Retina (tissue), 1 donor: ENCODE measurements around the gene FBXO34.
"Not testable (repeated sequence)": the region's sequence is repeated elsewhere in the genome, so short reads cannot be mapped to it uniquely, and the experiment has no call there.

Experiments
- DNase-seq: peaks from one replicate; pipeline ENCODE4 v3.0.0-alpha.2; 2016

FBXO34 gene

DNA sequence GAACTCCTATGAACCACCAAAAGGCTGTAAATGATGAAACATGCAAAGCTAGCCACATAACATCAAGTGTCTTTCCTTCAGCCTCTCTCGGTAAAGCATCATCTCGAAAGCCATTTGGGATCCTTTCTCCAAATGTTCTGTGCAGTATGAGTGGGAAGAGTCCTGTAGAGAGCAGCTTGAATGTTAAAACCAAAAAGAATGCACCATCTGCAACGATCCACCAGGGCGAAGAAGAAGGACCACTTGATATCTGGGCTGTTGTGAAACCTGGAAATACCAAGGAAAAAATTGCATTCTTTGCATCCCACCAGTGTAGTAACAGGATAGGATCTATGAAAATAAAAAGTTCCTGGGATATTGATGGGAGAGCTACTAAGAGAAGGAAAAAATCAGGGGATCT, 79.2 kb downstream of the FBXO34 start:
- DNase-seq = no peak

DNA sequence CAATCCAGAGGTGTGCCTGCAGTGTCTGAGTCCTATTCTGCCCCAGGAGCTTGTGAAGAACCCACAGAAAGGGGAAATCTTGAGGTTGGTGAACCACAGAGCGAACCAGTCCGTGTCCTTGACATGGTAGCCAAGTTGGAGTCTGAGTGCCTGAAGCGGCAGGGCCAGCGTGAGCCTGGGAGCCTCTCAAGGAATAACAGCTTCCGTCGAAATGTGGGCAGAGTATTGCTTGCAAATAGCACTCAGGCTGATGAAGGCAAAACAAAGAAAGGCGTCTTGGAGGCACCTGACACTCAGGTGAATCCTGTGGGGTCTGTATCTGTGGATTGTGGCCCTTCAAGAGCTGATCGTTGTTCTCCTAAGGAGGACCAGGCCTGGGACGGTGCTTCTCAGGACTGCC, 79.9 kb downstream of the FBXO34 start:
- DNase-seq = no peak

- DNase-seq = no peak
These were observed 81.0 kb downstream of the FBXO34 start for GRCh38 chr14:55352201-55352600.

- no peak for DNase-seq
These were observed 82.7 kb downstream of the FBXO34 start for GRCh38 chr14:55353686-55354467.

GRCh38 chr14:55354500-55354899, 83.3 kb downstream of the FBXO34 start:
- DNase-seq = peak; percentile 43

DNA sequence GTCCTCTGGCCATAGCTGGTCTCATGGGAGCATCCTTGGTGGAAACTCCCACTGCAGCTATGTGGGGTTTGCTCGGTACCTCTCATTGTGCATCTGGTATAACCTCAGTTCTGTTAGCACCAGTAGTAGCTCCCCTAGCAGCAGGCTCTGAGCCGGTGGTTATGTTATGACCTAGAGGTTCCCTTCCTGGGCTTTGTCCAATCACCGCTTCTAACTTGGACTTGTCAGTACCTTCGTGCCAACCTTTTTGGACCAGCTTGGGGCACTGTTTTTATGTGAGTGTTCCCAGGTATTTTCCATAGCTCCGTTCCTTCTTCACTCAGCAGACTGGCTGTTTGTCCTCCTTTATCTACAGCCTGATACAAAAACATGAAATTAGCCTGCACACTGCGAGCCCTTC, 84.7 kb downstream of the FBXO34 start:
- DNase-seq = no peak

GRCh38 chr14:55356913-55357312, 85.7 kb downstream of the FBXO34 start:
- no peak for DNase-seq

GRCh38 chr14:55359307-55359706, 88.1 kb downstream of the FBXO34 start:
- no peak for DNase-seq

DNA sequence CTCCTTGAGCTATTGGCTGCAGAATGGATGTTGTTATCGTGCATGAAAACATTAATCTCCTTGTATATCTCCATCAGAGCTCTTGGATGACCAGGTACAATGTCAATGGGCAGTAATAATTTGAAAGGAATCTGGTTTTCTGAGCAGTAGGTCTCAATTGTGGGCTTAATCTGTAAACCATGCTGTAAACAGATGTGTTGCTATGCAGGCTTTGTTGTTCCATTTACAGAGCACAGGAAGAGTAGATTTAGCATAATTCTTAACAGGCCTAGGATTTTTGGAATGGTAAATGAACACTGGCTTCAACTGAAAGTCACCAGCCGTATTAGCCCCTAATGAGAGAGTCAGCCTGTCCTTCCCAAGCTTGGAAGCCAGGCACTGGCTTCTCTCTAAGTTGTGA, 90.0 kb downstream of the FBXO34 start:
- DNase-seq = no peak

DNA sequence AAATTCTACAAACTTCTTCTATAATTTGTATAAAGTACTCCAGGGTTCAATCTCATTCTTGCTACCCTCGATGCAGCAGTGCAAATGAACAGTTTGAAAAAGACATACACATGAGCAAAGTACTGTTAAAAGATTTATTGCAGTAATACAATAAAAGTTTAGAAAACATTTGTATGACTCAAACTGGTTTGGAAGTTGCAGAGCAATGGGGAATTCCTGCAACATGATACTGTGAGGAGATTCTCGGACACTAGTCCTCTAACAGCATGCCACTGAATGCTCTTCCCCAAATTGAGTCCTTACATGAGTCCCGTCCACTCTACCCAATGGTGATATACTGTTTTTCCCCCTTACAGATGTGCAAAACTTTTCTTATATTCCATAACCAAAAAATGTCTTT, 95.0 kb downstream of the FBXO34 start:
- DNase-seq = no peak

DNA sequence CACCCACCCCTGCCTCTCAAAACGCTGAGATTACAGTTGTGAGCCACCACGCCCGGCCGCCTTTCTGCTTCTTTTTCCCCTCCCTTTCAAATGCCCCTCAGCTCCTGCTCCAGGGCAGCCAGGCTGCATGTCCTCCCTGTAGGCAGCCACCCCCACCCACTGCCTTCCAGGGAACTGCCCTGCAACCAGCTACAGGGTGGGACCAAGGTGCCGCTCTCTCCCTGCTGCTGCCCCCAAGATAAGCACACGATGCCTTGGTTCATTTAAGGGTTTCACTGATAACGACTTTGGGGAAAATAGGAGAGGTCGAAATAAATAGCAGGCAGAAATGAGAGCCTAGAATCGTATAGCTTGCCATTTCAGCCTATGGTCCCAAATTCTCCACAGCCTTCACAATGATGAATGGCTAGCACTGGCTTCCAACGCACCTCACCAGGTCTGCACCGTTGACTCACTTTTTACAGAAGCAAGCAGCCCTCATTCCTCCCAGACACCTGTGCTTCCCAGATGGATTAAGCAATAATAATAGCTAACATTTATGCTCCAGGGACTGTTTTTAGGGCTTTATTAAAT, 99.7 kb downstream of the FBXO34 start:
- no peak for DNase-seq

GRCh38 chr14:55372423-55372822, 101.2 kb downstream of the FBXO34 start:
- DNase-seq = no peak

DNA sequence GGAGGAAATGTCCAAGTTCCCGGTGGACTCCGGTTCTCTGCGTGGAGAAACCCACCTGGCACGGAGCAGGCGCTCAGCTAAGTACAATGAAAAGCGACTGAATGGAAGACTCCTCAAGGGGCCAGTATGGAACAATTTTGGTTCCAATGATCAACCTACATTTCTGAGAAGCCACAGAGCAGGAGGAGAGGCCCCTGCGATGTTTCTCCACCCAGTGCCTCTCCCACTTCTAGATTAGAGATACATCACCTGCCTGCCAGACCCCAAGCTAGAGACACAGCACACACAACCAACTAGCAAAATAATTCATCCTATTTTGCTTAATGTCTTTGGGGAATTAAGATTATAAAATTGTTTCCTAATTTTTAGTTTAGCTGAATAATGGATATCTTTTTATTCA, 101.6 kb downstream of the FBXO34 start:
- DNase-seq = no peak

- DNase-seq = no peak
These were observed 102.8 kb downstream of the FBXO34 start for GRCh38 chr14:55373784-55374705.

DNA sequence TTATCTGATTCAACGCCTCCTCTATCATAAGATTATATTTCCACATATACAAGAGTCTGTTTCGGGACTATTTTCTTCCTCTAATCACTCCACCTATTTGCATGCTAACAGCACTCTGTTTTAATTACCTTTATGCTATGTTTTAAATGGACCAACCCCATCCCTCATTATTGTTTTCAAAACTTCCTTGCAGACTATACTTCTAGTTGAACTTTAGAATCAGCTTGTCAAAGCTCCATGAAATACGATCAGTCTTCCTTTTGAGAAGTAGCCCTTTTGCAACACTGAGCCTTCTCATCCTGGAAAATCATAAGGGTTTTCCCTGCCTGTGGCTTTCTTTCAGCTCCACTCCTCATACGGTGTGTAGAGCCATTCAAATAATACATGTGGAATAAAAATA, 103.5 kb downstream of the FBXO34 start:
- DNase-seq = no peak

- DNase-seq = no peak
These were observed 106.0 kb downstream of the FBXO34 start for GRCh38 chr14:55377236-55377635.

GRCh38 chr14:55381040-55381439, 109.8 kb downstream of the FBXO34 start:
- DNase-seq = no peak

GRCh38 chr14:55381561-55381960, 110.3 kb downstream of the FBXO34 start:
- no peak for DNase-seq

DNA sequence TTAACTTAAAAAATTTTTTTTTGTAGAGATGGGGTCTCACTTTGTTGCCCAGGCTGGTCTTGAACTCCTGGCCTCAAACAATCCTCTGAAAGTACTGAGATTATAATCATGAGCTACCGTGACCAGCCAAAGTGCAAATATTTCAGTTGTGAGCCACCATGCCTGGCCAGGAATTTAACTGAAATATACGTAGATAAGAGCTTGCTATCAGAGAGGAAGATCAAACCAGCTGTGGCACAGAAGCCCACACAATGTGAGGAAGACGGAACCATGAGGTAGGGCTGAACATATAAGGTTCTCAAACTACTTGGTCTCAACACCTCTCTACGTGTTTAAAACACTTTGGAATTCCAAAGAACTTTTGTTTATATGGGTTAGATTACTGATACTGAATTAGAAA, 111.3 kb downstream of the FBXO34 start:
- DNase-seq = no peak

DNA sequence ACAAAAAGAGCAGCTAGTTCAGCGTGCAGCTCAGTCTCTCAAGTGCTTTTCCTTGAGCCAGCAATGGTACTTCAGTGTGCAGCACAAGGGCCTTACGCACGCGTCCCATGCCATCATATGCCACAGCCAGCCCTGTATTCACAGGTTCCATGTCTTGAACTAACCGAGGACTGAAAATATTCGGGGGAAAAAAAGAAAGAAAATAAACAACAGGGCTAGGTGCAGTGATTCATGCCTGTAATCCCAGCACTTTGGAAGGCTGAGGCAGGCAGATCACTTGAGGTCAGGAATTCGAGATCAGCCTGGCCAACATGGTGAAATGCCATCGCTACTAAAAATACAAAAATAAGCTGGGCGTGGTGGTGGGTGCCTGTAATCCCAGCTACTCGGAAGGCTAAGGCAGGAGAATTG, 111.8 kb downstream of the FBXO34 start:
- not testable (repeated sequence) for DNase-seq

DNA sequence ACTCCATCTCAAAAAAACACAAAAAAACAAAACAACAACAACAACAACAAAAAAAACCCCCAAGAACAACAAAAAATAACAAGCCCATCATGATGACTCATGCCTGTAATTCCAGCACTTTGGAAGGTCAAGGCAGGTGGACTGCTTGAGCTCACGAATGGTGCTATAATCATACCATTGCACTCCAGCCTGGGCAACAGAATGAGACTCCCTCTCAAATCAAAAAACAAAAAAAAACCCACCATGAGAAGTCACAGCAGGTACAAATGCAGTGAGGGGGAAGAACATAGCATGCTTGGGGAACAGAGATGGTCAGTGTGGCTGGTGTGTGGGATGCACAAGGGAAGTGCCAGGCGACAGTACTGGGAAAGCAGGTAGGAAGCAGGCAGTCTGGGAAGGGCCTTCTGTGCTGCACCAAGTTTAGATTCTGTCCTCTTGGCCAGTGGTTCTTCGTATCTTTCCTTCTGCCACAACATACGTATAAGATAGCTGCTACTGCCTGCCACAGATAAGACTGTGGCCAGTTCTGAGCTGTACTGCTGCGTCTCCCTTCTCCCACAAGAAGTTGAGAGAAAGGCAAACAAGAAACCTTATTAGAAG, 112.4 kb downstream of the FBXO34 start:
- no peak for DNase-seq

- no peak for DNase-seq
These were observed 113.3 kb downstream of the FBXO34 start for GRCh38 chr14:55384536-55384935.
